ENCODE measurements around the gene CDK3.

Gene CDK3

GRCh38 chr17:75983501-75984181, 17.0 kb upstream of the CDK3 start:
- DNase-seq = peak; percentile 19

GRCh38 chr17:75985986-75986385, 14.7 kb upstream of the CDK3 start:
- in situ Hi-C loops (cut with HindIII; ENCODE audit: low pct_ligation_motif_present, low pct_unique_long_range_greater_than_20kb, low sequenced_read_pairs) = no loop called here
- DNase-seq = no peak

More at GRCh38 chr17:75983501-75984181, 17.0 kb upstream of the CDK3 start:
- in situ Hi-C loops (cut with HindIII; ENCODE audit: low pct_ligation_motif_present, low pct_unique_long_range_greater_than_20kb, low sequenced_read_pairs) = no loop called here

- in situ Hi-C loops (cut with HindIII; ENCODE audit: low pct_ligation_motif_present, low pct_unique_long_range_greater_than_20kb, low sequenced_read_pairs) = no loop called here
Observed at GRCh38 chr17:75987041-75987440, 13.6 kb upstream of the CDK3 start.

GRCh38 chr17:75991396-75991795, 9.3 kb upstream of the CDK3 start:
- DNase-seq = no peak
- in situ Hi-C loops (cut with HindIII; ENCODE audit: low pct_ligation_motif_present, low pct_unique_long_range_greater_than_20kb, low sequenced_read_pairs) = no loop called here

More at GRCh38 chr17:75987041-75987440, 13.6 kb upstream of the CDK3 start:
- DNase-seq = no peak

GRCh38 chr17:75994802-75995370, 5.8 kb upstream of the CDK3 start:
- DNase-seq = no peak
- in situ Hi-C loops (cut with HindIII; ENCODE audit: low pct_ligation_motif_present, low pct_unique_long_range_greater_than_20kb, low sequenced_read_pairs) = no loop called here

- in situ Hi-C loops (cut with HindIII; ENCODE audit: low pct_ligation_motif_present, low pct_unique_long_range_greater_than_20kb, low sequenced_read_pairs) = no loop called here
- DNase-seq = no peak
Observed at GRCh38 chr17:75995385-75995925, 5.2 kb upstream of the CDK3 start.

- in situ Hi-C loops (cut with HindIII; ENCODE audit: low pct_ligation_motif_present, low pct_unique_long_range_greater_than_20kb, low sequenced_read_pairs) = no loop called here
- DNase-seq = peak; percentile 43
Observed at GRCh38 chr17:75996665-75997590, 3.7 kb upstream of the CDK3 start.

GRCh38 chr17:75998327-75998795, 2.3 kb upstream of the CDK3 start:
- no peak for DNase-seq
- in situ Hi-C loops (cut with HindIII; ENCODE audit: low pct_ligation_motif_present, low pct_unique_long_range_greater_than_20kb, low sequenced_read_pairs) = no loop called here

- in situ Hi-C loops (cut with HindIII; ENCODE audit: low pct_ligation_motif_present, low pct_unique_long_range_greater_than_20kb, low sequenced_read_pairs) = no loop called here
- peak; percentile 61 for DNase-seq
Observed at GRCh38 chr17:76000016-76000754, 470 bp upstream of the CDK3 start.

GRCh38 chr17:76002100-76002499, 1.4 kb downstream of the CDK3 start:
- in situ Hi-C loops (cut with HindIII; ENCODE audit: low pct_ligation_motif_present, low pct_unique_long_range_greater_than_20kb, low sequenced_read_pairs) = no loop called here
- no peak for DNase-seq

GRCh38 chr17:76003915-76004314, 3.3 kb downstream of the CDK3 start:
- DNase-seq = no peak
- in situ Hi-C loops (cut with HindIII; ENCODE audit: low pct_ligation_motif_present, low pct_unique_long_range_greater_than_20kb, low sequenced_read_pairs) = no loop called here

- no peak for DNase-seq
- in situ Hi-C loops (cut with HindIII; ENCODE audit: low pct_ligation_motif_present, low pct_unique_long_range_greater_than_20kb, low sequenced_read_pairs) = no loop called here
Observed at GRCh38 chr17:76004750-76005262, 4.2 kb downstream of the CDK3 start.

GRCh38 chr17:76005263-76006149, 4.9 kb downstream of the CDK3 start:
- DNase-seq = peak; percentile 76
- in situ Hi-C loops (cut with HindIII; ENCODE audit: low pct_ligation_motif_present, low pct_unique_long_range_greater_than_20kb, low sequenced_read_pairs) = no loop called here

- in situ Hi-C loops (cut with HindIII; ENCODE audit: low pct_ligation_motif_present, low pct_unique_long_range_greater_than_20kb, low sequenced_read_pairs) = no loop called here
- DNase-seq = no peak
Observed at GRCh38 chr17:76007131-76007849, 6.6 kb downstream of the CDK3 start.

- DNase-seq = no peak
- in situ Hi-C loops (cut with HindIII; ENCODE audit: low pct_ligation_motif_present, low pct_unique_long_range_greater_than_20kb, low sequenced_read_pairs) = no loop called here
Observed at GRCh38 chr17:76007850-76008165, 7.2 kb downstream of the CDK3 start.

- in situ Hi-C loops (cut with HindIII; ENCODE audit: low pct_ligation_motif_present, low pct_unique_long_range_greater_than_20kb, low sequenced_read_pairs) = no loop called here
- DNase-seq = no peak
Observed at GRCh38 chr17:76008208-76008607, 7.6 kb downstream of the CDK3 start.

All from ACHN (cell line).